Measurements from ENCODE around the gene NOC3L. TPM values are rescaled to one million over a fixed set of nuclear protein-coding genes. Genes with fewer than 3 reads are reported as not detected.
"Not testable (repeated sequence)": the region's sequence is repeated elsewhere in the genome, so short reads cannot be mapped to it uniquely, and the experiment has no call there.

The NOC3L gene
- total RNA-seq, 1 experiment from 2014 or later = 39.0 TPM

DNA sequence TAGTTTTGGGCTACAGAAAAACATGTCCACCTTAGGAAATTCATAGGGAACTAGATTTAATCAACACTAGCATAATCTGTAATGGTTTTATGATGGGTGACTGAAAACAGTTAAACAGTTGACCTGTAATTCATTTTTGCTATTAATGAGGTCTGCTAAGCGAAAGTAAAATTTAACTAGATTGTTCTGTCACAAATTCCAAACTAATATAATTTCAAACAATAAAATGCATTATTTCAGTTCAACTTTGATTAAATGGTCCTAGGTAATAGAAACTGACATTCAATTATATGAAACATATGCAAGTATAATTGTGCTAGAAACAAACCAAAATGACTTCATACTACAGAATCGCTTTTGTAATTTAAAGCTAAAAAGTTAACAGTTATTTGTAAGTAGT lies 6.9 kb downstream of the NOC3L start:
- intact Hi-C loops (cut with micrococcal nuclease) = no loop called here
- CTCF ChIA-PET = interaction anchor here (1.9 to 2.4 kb wide), 2 partner anchors 16 to 88 kb away, joined by 7 to 9 read pairs; no protein-coding TSS in a partner anchor
- H3K4me1 Mint-ChIP-seq (ENCODE audit: insufficient read depth, unreplicated experiment) = peaks cover 18% of the 10 kb centered on the region
- H3K36me3 Mint-ChIP-seq (ENCODE audit: insufficient read depth, unreplicated experiment) = peaks cover 74% of the 10 kb centered on the region
- no peak overlapping the region for H3K27ac Mint-ChIP-seq (ENCODE audit: low read depth, unreplicated experiment)
- no peak for DNase-seq (ENCODE audit: unreplicated experiment)
- TF ChIP-seq, protein P1, sequence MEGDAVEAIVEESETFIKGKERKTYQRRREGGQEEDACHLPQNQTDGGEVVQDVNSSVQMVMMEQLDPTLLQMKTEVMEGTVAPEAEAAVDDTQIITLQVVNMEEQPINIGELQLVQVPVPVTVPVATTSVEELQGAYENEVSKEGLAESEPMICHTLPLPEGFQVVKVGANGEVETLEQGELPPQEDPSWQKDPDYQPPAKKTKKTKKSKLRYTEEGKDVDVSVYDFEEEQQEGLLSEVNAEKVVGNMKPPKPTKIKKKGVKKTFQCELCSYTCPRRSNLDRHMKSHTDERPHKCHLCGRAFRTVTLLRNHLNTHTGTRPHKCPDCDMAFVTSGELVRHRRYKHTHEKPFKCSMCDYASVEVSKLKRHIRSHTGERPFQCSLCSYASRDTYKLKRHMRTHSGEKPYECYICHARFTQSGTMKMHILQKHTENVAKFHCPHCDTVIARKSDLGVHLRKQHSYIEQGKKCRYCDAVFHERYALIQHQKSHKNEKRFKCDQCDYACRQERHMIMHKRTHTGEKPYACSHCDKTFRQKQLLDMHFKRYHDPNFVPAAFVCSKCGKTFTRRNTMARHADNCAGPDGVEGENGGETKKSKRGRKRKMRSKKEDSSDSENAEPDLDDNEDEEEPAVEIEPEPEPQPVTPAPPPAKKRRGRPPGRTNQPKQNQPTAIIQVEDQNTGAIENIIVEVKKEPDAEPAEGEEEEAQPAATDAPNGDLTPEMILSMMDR (IDR thresholded peaks at IDR 0.05; ENCODE audit: unreplicated experiment) = no peak
- H3K9me3 Mint-ChIP-seq (ENCODE audit: unreplicated experiment) = no peaks in the 10 kb centered on the region
- POLR2A ChIA-PET = interaction anchor here (1.1 to 1.6 kb wide), 2 partner anchors 48 to 607 kb away, joined by 3 to 4 read pairs; no protein-coding TSS in a partner anchor
- no peak overlapping the region for H3K4me3 Mint-ChIP-seq (ENCODE audit: unreplicated experiment)
- no TSS peak for BruUV-seq (replicated peaks)
- no peaks in the 10 kb centered on the region for H3K27me3 Mint-ChIP-seq (ENCODE audit: insufficient read depth, unreplicated experiment)

DNA sequence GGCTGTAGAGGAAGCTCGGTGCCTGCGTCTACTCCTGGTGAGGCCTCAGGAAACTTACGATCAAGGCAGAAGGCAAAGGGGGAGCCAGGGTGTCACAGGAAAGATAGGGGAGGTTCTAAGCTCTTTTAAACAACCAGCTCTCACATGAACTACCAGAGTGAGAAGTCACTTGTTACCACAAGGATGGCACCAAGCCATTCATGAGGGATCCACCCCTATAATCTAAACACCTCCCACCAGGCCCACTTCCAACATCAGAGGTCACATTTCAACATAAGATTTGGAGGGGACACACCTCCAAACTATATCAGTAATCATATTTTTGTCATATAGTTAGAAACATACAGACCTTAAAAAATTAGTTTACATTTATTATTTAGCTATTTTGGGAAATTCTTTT lies 9.4 kb downstream of the NOC3L start:
- peaks cover 6% of the 10 kb centered on the region for H3K4me1 Mint-ChIP-seq (ENCODE audit: insufficient read depth, unreplicated experiment)
- BruUV-seq (replicated peaks) = no TSS peak
- peak overlapping the region; percentile 7 for H3K27ac Mint-ChIP-seq (ENCODE audit: low read depth, unreplicated experiment)
- no peak for DNase-seq (ENCODE audit: unreplicated experiment)
- intact Hi-C loops (cut with micrococcal nuclease) = no loop called here
- ChIA-PET POLR2A (interaction anchor here (0.7 to 1.8 kb wide), 4 partner anchors 9 to 1696 kb away, joined by 4 to 5 read pairs (median 5); partner anchors contain the start of gene NOC3L), CTCF (interaction anchor here (1.3 to 2.9 kb wide), 5 partner anchors 8 to 437 kb away, joined by 4 to 9 read pairs (median 5); partner anchors contain the start of gene NOC3L)
- TF ChIP-seq, protein P1 (IDR thresholded peaks at IDR 0.05; ENCODE audit: unreplicated experiment) = no peak
- no peaks in the 10 kb centered on the region for H3K9me3 Mint-ChIP-seq (ENCODE audit: unreplicated experiment)
- H3K36me3 Mint-ChIP-seq (ENCODE audit: insufficient read depth, unreplicated experiment) = peaks cover 72% of the 10 kb centered on the region
- H3K4me3 Mint-ChIP-seq (ENCODE audit: unreplicated experiment) = no peak overlapping the region
- no peaks in the 10 kb centered on the region for H3K27me3 Mint-ChIP-seq (ENCODE audit: insufficient read depth, unreplicated experiment)

DNA sequence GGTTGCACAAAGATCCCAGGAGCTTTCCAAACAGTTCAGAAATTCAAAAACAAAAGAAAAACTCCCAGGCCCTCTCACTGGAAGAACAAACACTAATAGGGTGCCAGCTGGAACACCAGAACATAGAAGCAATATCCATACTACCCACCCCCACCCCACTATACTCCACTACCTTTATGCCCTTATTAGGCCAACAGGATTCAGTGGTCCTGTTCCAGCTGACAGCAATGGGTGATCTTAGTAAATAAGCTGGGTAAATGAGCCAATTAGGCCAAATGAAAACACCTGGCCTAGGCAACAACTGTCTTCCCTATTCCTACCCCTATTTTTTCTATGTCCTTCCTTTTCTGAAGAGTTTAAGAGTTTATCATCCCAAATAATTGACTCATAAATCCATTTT lies 11.7 kb downstream of the NOC3L start:
- no TSS peak for BruUV-seq (replicated peaks)
- Mint-ChIP-seq H3K4me1 (ENCODE audit: insufficient read depth, unreplicated experiment) (no peaks in the 10 kb centered on the region), H3K9me3 (ENCODE audit: unreplicated experiment) (no peaks in the 10 kb centered on the region), H3K4me3 (ENCODE audit: unreplicated experiment) (no peak overlapping the region), H3K27ac (ENCODE audit: low read depth, unreplicated experiment) (peak overlapping the region; percentile 37), H3K36me3 (ENCODE audit: insufficient read depth, unreplicated experiment) (peaks cover 65% of the 10 kb centered on the region), H3K27me3 (ENCODE audit: insufficient read depth, unreplicated experiment) (no peaks in the 10 kb centered on the region)
- no peak for DNase-seq (ENCODE audit: unreplicated experiment)
- CTCF ChIA-PET = interaction anchor here (0.6 to 3.4 kb wide), 8 partner anchors 14 to 1773 kb away, joined by 3 to 25 read pairs (median 4); no protein-coding TSS in a partner anchor
- TF ChIP-seq, protein P1 (IDR thresholded peaks at IDR 0.05; ENCODE audit: unreplicated experiment) = no peak
- intact Hi-C loops (cut with micrococcal nuclease) = no loop called here
- POLR2A ChIA-PET = interaction anchor here (0.6 to 1.2 kb wide), 2 partner anchors 10 to 239 kb away, joined by 3 to 5 read pairs; no protein-coding TSS in a partner anchor

DNA sequence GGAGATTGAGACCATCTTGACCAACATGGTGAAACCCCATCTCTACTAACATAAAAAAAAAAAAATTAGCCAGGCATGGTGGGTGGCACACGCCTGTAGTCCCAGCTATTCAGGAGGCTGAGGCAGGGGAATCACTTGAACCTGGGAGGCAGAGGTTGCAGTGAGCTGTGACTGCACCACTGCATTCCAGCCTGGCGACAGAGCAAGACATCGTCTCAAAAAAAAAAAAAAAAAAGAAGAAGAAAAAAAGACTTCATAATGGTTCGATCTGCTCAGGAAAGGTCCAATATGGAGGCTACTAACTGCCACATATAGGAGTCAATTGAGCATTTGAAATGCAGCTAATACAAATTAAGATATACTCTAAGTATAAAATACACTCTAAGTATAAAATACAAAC lies 12.2 kb downstream of the NOC3L start:
- peaks cover 70% of the 10 kb centered on the region for H3K36me3 Mint-ChIP-seq (ENCODE audit: insufficient read depth, unreplicated experiment)
- H3K27me3 Mint-ChIP-seq (ENCODE audit: insufficient read depth, unreplicated experiment); intact Hi-C loops (cut with micrococcal nuclease); DNase-seq (ENCODE audit: unreplicated experiment); H3K4me1 Mint-ChIP-seq (ENCODE audit: insufficient read depth, unreplicated experiment); H3K9me3 Mint-ChIP-seq (ENCODE audit: unreplicated experiment); BruUV-seq (replicated peaks); H3K4me3 Mint-ChIP-seq (ENCODE audit: unreplicated experiment): not testable (repeated sequence)
- peak overlapping the region; percentile 70 for H3K27ac Mint-ChIP-seq (ENCODE audit: low read depth, unreplicated experiment)
- ChIA-PET CTCF (interaction anchor here (0.6 to 3.4 kb wide), 7 partner anchors 13 to 653 kb away, joined by 3 to 25 read pairs (median 4); no protein-coding TSS in a partner anchor), POLR2A (interaction anchor here (0.6 to 1.2 kb wide), 3 partner anchors 11 to 456 kb away, joined by 3 to 5 read pairs (median 3); partner anchors contain the start of gene NOC3L)
